ENCODE data around the gene ANKS6.

The ANKS6 gene

DNA sequence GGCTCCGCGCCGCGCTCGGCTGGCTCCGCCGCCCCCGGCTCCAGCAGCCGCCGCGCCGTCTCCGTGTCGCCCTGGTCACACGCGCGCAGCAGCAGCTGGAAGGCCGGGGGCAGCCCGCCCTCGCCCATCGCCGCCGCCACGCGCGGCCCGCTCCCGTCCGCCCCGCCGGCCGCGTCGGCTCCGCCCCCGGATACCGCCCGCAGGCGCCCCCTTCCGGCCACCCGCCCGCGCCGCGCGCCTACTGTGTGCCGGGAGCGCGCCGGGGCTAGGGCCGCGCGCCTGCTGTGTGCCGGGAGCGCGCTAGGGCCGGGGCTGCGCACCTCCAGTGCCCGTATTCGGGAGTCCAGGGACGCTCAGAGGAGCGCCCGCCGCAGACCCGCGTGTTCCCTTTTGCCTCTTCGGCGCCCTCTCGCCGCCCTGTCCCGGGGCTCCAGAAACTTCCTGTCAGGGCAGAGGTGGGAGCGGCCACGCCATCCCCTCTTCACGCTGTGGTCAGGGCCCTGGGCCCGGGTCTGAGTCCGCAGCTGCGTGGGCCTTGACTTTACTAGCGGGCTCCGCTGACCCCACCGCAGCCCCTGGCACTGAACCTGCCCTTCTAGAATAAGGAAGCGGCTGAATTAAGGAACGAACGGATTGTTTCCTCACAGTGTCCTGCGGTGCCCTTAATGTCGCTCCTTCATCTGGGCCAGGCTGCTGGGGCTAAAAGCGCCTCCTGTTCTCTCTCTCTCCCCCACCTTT, at the start of gene ANKS6:
ANKS6 (minus strand) TSS at position 192 of the 738 bp plus-strand sequence; CDS start at position 128, 64 bp downstream.
- H3K4me3 Mint-ChIP-seq, result peak within 1 kb of the TSS; percentile 88
- H3K27me3 Mint-ChIP-seq, result peaks cover 1% of the 10 kb centered on the region
- H3K4me1 Mint-ChIP-seq (ENCODE audit: low read depth), result peaks cover 29% of the 10 kb centered on the region
- H3K36me3 Mint-ChIP-seq, result peaks cover 2% of the 10 kb centered on the region
- H3K27ac Mint-ChIP-seq, result peak within 1 kb of the TSS; percentile 72
- no peaks in the 10 kb centered on the region for H3K9me3 Mint-ChIP-seq (ENCODE audit: low read depth)

DNA sequence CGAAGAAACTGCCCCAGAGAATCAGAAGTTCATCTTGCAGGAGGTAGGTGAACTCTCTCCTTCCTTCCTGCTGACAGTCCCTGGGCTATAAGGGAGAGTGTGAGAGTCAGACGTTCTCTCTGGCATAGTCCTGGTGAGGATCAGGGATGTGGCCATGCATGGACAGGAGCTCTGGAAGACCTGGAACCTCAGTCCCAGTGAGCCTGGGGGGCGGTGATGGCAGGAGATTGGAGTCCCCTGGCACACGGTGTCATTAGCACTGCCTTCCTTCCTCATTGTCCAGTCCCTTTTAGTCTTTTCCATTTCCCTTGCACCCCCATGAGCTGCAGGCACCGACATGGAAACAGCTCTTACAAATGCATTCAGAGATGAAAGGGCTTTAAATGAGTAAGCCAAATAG, 49.7 kb upstream of the ANKS6 start:
- H3K27me3 Mint-ChIP-seq, result no peaks in the 10 kb centered on the region
- no peaks in the 10 kb centered on the region for H3K9me3 Mint-ChIP-seq (ENCODE audit: low read depth)
- H3K4me3 Mint-ChIP-seq, result no peak overlapping the region
- peaks cover 6% of the 10 kb centered on the region for H3K36me3 Mint-ChIP-seq
- peaks cover 4% of the 10 kb centered on the region for H3K4me1 Mint-ChIP-seq (ENCODE audit: low read depth)
- no peak overlapping the region for H3K27ac Mint-ChIP-seq

DNA sequence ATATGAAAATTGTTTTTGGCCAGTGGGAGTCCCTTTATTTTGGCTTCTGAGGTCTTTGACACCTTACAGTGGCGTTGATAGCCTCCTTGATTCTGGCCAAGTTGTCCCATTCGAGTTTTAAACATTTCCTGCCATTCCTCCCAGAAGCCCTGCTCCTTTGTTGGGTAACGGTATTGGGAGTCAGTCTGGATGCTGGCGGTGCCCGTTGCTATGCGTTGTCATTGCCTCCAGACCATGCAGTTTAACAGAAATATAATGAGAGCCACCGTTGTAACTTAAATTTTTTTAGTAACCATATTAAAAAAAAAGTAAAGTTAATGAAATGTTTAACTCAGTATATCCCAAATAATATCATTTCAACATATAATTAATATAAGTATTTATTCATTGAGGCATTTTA, 46.2 kb upstream of the ANKS6 start:
- Mint-ChIP-seq H3K4me1 (ENCODE audit: low read depth) (no peaks in the 10 kb centered on the region), H3K27me3 (no peaks in the 10 kb centered on the region), H3K36me3 (peaks cover 8% of the 10 kb centered on the region), H3K9me3 (ENCODE audit: low read depth) (no peaks in the 10 kb centered on the region), H3K27ac (no peak overlapping the region), H3K4me3 (no peak overlapping the region)

DNA sequence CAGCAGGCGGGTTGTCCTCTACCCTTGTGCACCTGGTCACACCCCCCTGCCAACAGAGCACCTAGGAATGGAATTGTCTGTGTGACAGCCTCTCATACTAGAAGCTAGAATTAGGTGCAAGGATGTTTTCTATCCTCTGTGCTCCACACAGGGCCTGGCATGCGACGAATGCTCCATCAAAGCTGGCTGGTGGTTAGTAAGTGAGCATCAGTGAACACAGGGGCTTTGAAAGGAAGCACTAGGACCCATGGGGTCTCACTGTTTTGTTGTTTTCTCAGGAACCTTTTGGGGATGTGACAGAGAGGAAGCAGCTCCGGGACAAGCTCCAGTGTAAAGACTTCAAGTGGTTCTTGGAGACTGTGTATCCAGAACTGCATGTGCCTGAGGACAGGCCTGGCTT, 43.4 kb upstream of the ANKS6 start:
- H3K27ac Mint-ChIP-seq, result no peak overlapping the region
- peaks cover 11% of the 10 kb centered on the region for H3K36me3 Mint-ChIP-seq
- no peak overlapping the region for H3K4me3 Mint-ChIP-seq
- no peaks in the 10 kb centered on the region for H3K9me3 Mint-ChIP-seq (ENCODE audit: low read depth)
- H3K4me1 Mint-ChIP-seq (ENCODE audit: low read depth), result no peaks in the 10 kb centered on the region
- no peaks in the 10 kb centered on the region for H3K27me3 Mint-ChIP-seq

DNA sequence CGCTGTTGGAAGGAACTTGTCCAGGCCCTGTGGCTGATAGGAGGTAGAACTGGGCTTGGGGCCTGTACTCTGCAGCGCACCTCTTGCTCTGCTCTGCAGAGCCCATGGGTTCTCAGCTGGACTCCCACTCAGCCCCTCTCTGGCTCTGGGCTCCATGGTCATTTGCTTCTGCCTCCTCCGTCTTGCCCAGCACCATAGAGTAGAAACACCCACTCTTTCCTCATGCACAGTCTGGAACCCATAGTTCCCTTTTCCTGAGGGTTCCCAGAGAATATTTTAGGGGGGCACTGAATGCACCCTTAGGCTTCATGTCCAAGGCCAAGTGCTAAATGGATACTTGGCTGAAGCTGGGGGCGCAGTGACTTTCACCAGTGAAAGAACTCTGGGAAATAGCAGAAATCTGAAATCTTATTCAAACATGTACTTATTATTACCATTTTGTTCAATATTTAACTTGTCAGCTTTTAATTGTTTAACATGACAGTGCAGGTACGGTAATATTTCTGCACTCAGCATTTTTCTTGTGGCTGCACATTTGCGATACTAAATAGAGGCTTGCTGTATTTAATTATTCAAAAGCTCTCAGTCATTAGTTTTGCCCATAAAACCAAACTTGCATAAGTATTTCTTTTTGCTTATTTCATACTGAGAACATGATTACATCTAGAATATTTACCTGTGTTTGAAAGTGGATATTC, 42.7 kb upstream of the ANKS6 start:
- Mint-ChIP-seq H3K4me3 (no peak overlapping the region), H3K27ac (no peak overlapping the region), H3K9me3 (ENCODE audit: low read depth) (no peaks in the 10 kb centered on the region), H3K36me3 (peaks cover 7% of the 10 kb centered on the region), H3K4me1 (ENCODE audit: low read depth) (no peaks in the 10 kb centered on the region), H3K27me3 (no peaks in the 10 kb centered on the region)

DNA sequence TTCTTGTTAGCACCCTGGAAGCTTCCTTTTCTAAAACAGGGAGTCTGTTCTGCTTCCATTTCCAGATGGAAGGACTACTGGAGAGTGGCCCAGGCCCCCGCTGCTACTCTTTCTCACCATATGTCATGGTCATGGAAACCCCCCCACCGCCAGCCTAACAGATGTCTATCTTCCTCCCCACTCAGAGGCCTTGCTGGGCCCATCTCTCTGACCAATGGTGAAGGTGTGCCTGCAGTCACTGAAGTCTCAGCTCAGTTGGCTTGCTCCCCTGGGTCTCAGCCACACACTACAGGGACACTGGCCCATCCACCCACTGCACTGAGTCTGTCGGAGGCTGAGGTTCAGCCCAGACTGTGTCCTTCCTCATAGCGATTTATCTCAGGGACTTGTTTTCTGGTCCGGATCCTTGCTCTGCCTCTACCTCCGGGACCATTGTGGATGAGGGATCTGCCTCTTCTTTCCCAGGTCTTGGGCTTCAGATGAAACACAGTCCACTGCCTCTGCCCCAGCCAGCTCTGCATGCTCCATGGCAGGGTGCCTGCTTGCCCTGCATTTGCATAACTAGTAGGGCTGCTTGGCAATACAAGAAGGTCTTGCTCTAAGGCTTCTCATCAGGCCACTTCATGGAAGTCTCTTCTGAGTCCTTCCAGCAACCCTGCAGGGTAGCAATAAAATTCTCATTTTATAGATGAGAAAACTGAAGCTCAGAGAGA, 42.0 kb upstream of the ANKS6 start:
- peaks cover 7% of the 10 kb centered on the region for H3K36me3 Mint-ChIP-seq
- no peaks in the 10 kb centered on the region for H3K27me3 Mint-ChIP-seq
- H3K27ac Mint-ChIP-seq, result no peak overlapping the region
- H3K4me1 Mint-ChIP-seq (ENCODE audit: low read depth), result no peaks in the 10 kb centered on the region
- H3K4me3 Mint-ChIP-seq, result no peak overlapping the region
- no peaks in the 10 kb centered on the region for H3K9me3 Mint-ChIP-seq (ENCODE audit: low read depth)

DNA sequence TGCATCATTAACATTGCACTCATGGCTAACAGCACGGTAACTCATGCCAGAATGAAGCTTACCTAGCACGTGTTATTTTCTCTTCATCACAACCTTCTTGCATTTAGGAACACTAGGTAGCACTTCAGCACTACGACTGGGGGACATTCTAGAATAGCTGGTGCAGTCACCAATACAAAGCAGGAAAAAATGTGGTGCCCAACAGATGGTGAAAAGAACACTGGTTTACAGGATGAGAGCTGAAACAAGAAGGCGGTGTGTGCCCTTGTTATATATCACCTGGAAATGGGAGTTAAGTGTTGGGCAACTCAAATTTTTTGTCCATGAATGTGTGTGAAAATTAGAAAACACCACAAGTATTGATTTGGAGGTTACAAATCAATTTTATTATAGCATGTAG, 41.2 kb upstream of the ANKS6 start:
- H3K9me3 Mint-ChIP-seq (ENCODE audit: low read depth), result no peaks in the 10 kb centered on the region
- H3K36me3 Mint-ChIP-seq, result peaks cover 11% of the 10 kb centered on the region
- H3K27me3 Mint-ChIP-seq, result no peaks in the 10 kb centered on the region
- H3K4me1 Mint-ChIP-seq (ENCODE audit: low read depth), result no peaks in the 10 kb centered on the region
- no peak overlapping the region for H3K4me3 Mint-ChIP-seq
- no peak overlapping the region for H3K27ac Mint-ChIP-seq

DNA sequence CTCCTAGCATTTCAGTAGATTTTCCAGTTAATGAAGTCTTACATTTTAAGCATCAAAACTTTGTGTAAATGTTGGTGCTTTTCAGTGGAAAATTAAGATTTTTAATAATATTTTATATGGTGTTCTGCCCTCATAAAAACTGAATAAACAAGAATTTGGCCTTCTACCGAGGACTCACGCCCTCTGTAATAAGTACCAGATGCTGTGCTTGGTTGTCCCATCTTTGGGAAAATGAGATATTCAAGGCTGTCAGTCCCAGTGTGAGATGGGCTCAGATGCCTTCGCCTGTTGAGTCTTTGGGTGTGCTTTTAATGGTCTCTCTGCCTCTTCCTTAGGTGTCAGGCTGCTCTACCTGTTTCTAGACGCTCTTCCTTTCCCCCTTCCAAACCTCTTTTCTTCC, 39.9 kb upstream of the ANKS6 start:
- Mint-ChIP-seq H3K36me3 (peaks cover 11% of the 10 kb centered on the region), H3K4me3 (no peak overlapping the region), H3K4me1 (ENCODE audit: low read depth) (no peaks in the 10 kb centered on the region), H3K27me3 (no peaks in the 10 kb centered on the region), H3K9me3 (ENCODE audit: low read depth) (no peaks in the 10 kb centered on the region), H3K27ac (no peak overlapping the region)

DNA sequence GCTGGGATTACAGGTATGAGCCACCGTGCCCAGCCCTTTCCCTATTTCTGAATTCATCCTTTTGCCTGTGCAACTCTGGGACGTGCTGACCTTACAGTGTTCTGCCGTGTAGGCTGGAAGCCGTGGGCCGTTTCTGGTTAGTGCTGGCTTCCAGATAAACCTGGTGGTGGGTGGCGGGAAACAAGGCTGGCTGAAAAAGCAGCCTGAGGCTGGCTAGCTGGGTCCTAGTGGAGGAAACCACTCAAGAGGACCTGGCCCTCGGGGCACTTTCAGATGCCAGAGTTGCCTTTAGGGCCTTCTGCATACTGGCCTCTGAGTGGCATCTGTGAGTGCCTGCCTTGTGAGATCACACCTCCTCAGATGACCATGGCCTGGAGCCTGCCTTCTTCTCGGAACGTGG, 38.0 kb upstream of the ANKS6 start:
- Mint-ChIP-seq H3K36me3 (peaks cover 12% of the 10 kb centered on the region), H3K9me3 (ENCODE audit: low read depth) (no peaks in the 10 kb centered on the region), H3K27ac (no peak overlapping the region), H3K27me3 (no peaks in the 10 kb centered on the region), H3K4me1 (ENCODE audit: low read depth) (no peaks in the 10 kb centered on the region), H3K4me3 (no peak overlapping the region)

DNA sequence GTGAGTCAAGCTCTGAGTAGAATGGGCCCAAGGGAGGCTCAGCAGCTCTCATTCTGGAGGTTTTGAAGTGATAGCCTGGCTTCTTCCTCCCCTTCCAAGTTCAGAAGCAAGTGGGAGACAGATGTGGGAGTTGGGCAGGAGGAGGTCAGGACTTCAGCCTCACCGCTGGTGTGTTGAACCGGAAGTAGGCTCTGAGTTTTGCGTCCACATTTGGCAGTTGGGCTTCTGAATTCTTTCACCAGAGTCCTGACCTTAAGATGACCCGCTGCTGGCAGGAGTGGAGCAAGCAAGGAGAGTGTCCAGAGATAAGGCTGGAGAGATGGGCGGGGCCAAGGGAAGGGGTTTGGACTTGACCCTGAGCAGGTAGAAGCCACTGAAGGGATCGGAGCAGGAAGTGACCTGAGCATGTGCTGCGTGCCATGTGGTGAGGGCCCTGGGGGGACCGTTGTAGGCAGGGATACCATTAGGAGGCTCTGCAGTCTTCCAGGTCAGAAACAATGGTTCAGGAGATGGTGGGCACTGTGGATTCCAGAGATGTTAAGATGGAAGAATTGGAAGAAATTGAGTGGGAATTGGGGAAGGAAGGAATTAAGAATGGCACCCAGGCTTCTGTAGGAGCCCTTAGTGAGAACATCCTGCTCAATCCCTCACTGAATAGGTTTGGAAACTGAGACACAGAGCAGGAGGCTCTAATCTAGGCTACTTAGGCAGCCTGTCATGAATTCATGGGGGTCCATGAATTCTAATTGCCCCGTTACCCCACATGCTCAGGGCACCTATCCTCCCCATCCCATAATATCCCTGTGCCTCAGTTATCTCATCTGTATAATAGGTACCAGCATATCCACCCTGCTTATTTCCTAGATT, 37.0 kb upstream of the ANKS6 start:
- no peak overlapping the region for H3K27ac Mint-ChIP-seq

DNA sequence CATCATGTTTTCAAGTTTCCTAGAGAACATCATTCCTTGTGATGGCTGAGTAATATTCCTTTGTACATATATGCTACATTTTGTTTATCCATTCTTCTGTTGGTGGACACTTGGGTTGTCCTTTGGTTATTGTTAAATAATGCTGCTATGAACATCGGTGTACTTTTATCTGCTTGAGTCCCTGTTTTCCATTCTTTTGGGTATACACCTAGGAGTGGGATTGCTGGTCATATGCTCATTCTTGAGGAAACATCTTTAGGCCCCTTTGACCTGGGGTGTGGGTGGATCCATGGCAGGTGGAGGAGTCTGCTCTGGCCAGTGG, 36.4 kb upstream of the ANKS6 start:
- Mint-ChIP-seq H3K36me3 (peaks cover 15% of the 10 kb centered on the region), H3K4me3 (no peak overlapping the region), H3K27ac (no peak overlapping the region), H3K9me3 (ENCODE audit: low read depth) (no peaks in the 10 kb centered on the region), H3K27me3 (no peaks in the 10 kb centered on the region), H3K4me1 (ENCODE audit: low read depth) (no peaks in the 10 kb centered on the region)

More for the DNA sequence above, 37.0 kb upstream of the ANKS6 start:
- Mint-ChIP-seq H3K4me3 (no peak overlapping the region), H3K4me1 (ENCODE audit: low read depth) (no peaks in the 10 kb centered on the region), H3K27me3 (no peaks in the 10 kb centered on the region), H3K9me3 (ENCODE audit: low read depth) (no peaks in the 10 kb centered on the region), H3K36me3 (peaks cover 12% of the 10 kb centered on the region)

DNA sequence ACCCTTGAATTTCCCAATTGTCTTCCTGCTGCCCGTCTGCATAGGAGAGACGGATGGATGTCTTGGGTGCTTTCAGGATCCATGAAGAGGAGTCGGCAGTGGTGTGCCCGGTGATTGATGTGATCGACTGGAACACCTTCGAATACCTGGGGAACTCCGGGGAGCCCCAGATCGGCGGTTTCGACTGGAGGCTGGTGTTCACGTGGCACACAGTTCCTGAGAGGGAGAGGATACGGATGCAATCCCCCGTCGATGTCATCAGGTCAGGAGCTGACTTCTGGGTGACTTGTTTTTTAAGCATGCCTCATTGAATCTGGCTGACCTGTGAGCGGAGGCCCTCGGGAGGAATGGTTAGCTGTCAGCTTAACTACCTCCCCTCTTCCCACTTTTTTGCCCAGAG, 35.3 kb upstream of the ANKS6 start:
- no peak overlapping the region for H3K4me3 Mint-ChIP-seq
- no peak overlapping the region for H3K27ac Mint-ChIP-seq
- H3K4me1 Mint-ChIP-seq (ENCODE audit: low read depth), result no peaks in the 10 kb centered on the region
- peaks cover 17% of the 10 kb centered on the region for H3K36me3 Mint-ChIP-seq
- H3K9me3 Mint-ChIP-seq (ENCODE audit: low read depth), result no peaks in the 10 kb centered on the region
- no peaks in the 10 kb centered on the region for H3K27me3 Mint-ChIP-seq

DNA sequence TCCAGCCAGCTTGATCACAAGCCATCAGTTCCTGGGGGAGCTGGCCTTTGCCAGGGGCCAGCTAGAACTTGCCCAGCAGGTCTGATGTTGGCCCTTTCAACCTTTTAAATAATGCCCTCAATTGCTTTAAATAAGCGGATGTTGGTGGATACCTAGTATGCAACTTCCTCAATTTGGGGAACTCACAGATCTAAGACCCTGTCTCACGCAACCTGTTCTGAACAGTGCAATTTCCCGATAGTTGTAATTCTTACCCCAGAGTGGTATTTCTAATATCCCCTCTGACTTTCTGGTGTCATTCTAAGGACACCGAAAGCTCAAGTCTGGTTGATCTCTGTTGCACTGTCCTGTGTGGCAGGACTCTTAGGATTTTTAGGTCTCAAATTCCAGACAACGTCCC, 34.2 kb upstream of the ANKS6 start:
- Mint-ChIP-seq H3K4me1 (ENCODE audit: low read depth) (no peaks in the 10 kb centered on the region), H3K27ac (no peak overlapping the region), H3K4me3 (no peak overlapping the region), H3K36me3 (peaks cover 13% of the 10 kb centered on the region), H3K27me3 (no peaks in the 10 kb centered on the region), H3K9me3 (ENCODE audit: low read depth) (no peaks in the 10 kb centered on the region)

DNA sequence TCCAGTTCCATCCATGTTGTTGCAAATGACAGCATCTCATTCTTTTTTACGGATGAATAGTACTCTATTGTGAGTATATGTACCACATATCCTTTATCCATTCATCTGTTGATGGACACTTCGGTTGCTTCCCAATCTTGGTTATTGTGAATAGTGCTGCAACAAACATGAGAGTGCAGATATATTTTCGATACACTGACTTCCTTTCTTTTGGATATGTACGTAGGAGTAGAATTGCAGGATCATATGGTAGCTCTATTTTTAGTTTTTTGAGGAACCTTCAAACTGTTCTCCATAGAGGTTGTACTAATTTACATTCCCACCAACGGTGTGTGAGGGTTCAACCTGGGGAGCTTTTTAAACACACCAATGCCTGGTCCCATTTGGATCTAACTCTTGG, 33.4 kb upstream of the ANKS6 start:
- no peak overlapping the region for H3K27ac Mint-ChIP-seq
- no peaks in the 10 kb centered on the region for H3K4me1 Mint-ChIP-seq (ENCODE audit: low read depth)
- no peaks in the 10 kb centered on the region for H3K9me3 Mint-ChIP-seq (ENCODE audit: low read depth)
- peaks cover 13% of the 10 kb centered on the region for H3K36me3 Mint-ChIP-seq
- no peaks in the 10 kb centered on the region for H3K27me3 Mint-ChIP-seq
- H3K4me3 Mint-ChIP-seq, result no peak overlapping the region

DNA sequence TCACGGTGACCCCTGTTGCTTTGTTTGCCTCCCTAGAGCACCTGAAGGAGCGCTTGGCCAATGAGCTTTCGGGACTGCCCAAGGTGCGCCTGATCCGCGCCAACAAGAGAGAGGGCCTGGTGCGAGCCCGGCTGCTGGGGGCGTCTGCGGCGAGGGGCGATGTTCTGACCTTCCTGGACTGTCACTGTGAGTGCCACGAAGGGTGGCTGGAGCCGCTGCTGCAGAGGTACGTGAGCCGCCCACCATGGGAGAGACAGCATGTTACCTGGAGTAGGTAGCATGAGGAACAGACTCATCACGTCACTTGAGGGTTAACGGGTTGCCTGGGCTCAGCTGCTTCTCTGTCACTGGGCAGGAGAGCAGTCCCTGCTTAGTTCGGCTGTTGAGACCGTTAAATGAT, 30.4 kb upstream of the ANKS6 start:
- Mint-ChIP-seq H3K9me3 (ENCODE audit: low read depth) (no peaks in the 10 kb centered on the region), H3K4me1 (ENCODE audit: low read depth) (no peaks in the 10 kb centered on the region), H3K27me3 (no peaks in the 10 kb centered on the region), H3K36me3 (peaks cover 16% of the 10 kb centered on the region), H3K4me3 (no peak overlapping the region), H3K27ac (no peak overlapping the region)
